ENCODE data around the gene OR4D2.
"Not testable (repeated sequence)": the region's sequence is repeated elsewhere in the genome, so short reads cannot be mapped to it uniquely, and the experiment has no call there.

The OR4D2 gene

GRCh38 chr17:58166682-58167081, at the start of gene OR4D2:
OR4D2 (plus strand) TSS chr17:58166982; CDS start chr17:58169656, 2,674 bp downstream.
- DNase-seq, result no peak

GRCh38 chr17:58117382-58117781, 49.4 kb upstream of the OR4D2 start:
- no peak for DNase-seq

- DNase-seq, result no peak
These were observed 47.3 kb upstream of the OR4D2 start for GRCh38 chr17:58119491-58119890.

GRCh38 chr17:58120195-58120822, 46.5 kb upstream of the OR4D2 start:
- no peak for DNase-seq

GRCh38 chr17:58121925-58122324, 44.9 kb upstream of the OR4D2 start:
- no peak for DNase-seq

GRCh38 chr17:58127846-58128245, 38.9 kb upstream of the OR4D2 start:
- DNase-seq, result no peak

GRCh38 chr17:58132697-58133096, 34.1 kb upstream of the OR4D2 start:
- not testable (repeated sequence) for DNase-seq

GRCh38 chr17:58136669-58137279, 30.0 kb upstream of the OR4D2 start:
- DNase-seq, result no peak

GRCh38 chr17:58141505-58141904, 25.3 kb upstream of the OR4D2 start:
- no peak for DNase-seq

GRCh38 chr17:58143335-58143734, 23.4 kb upstream of the OR4D2 start:
- not testable (repeated sequence) for DNase-seq

GRCh38 chr17:58144801-58145200, 22.0 kb upstream of the OR4D2 start:
- DNase-seq, result no peak

GRCh38 chr17:58147930-58148434, 18.8 kb upstream of the OR4D2 start, which contains the start of gene OR4D1:
OR4D1 (plus strand) TSS chr17:58148384; CDS start chr17:58155154, 6,770 bp downstream.
- no peak for DNase-seq

- DNase-seq, result no peak
These were observed 18.2 kb upstream of the OR4D2 start for GRCh38 chr17:58148609-58149008.

GRCh38 chr17:58150394-58150793, 16.4 kb upstream of the OR4D2 start:
- DNase-seq, result no peak

- no peak for DNase-seq
These were observed 13.7 kb upstream of the OR4D2 start for GRCh38 chr17:58153046-58153445.

- DNase-seq, result no peak
These were observed 13.1 kb upstream of the OR4D2 start for GRCh38 chr17:58153671-58154070.

GRCh38 chr17:58156839-58157803, 9.7 kb upstream of the OR4D2 start:
- DNase-seq, result no peak

GRCh38 chr17:58158181-58158580, 8.6 kb upstream of the OR4D2 start:
- DNase-seq, result no peak

- no peak for DNase-seq
These were observed 5.2 kb upstream of the OR4D2 start for GRCh38 chr17:58161566-58161965.

GRCh38 chr17:58165981-58166380, 801 bp upstream of the OR4D2 start:
- DNase-seq, result no peak

GRCh38 chr17:58170622-58171021, 3.8 kb downstream of the OR4D2 start:
- no peak for DNase-seq

- no peak for DNase-seq
These were observed 5.7 kb downstream of the OR4D2 start for GRCh38 chr17:58172369-58173071.

GRCh38 chr17:58174871-58175270, 8.1 kb downstream of the OR4D2 start:
- DNase-seq, result no peak

All from cortex of kidney (tissue), 1 donor.